Liver (tissue), 9 donors: ENCODE results near the gene RLBP1. TPM values are rescaled to one million over a fixed set of nuclear protein-coding genes. Genes with fewer than 3 reads are reported as not detected.
A peak's percentile ranks its signal among the peaks of the same experiment; 100 is the strongest.

Experiments used
- DNase-seq: peaks from one replicate; pipeline ENCODE4 v3.0.0-alpha.2; 2017; ENCODE audit warnings: low spot score
- H3K27ac ChIP-seq, 2 donors: one replicate each; pipeline ENCODE4 v1.7.0; 2013; ENCODE audit warnings: inconsistent platforms in 2 of 2, low read length in 2 of 2, control low read depth in 1 of 2, low read depth in 1 of 2, mild to moderate bottlenecking in 1 of 2
- H3K27me3 ChIP-seq, 4 donors: one replicate each; pipeline versions ENCODE4 v1.6.1 to v1.7.0; 2013; ENCODE audit warnings: low read length in 3 of 4, inconsistent platforms in 1 of 4, mild to moderate bottlenecking in 1 of 4, moderate library complexity in 1 of 4; ENCODE audit not compliant: control insufficient read depth in 4 of 4, insufficient read depth in 4 of 4
- H3K36me3 ChIP-seq, 4 donors: one replicate each; pipeline versions ENCODE4 v1.6.1 to v1.7.0; 2013; ENCODE audit warnings: low read length in 3 of 4, mild to moderate bottlenecking in 3 of 4, low read depth in 1 of 4, moderate library complexity in 1 of 4; ENCODE audit not compliant: control insufficient read depth in 4 of 4, insufficient read depth in 3 of 4
- H3K4me1 ChIP-seq, 4 donors: one replicate each; pipeline versions ENCODE4 v1.6.1 to v1.7.0; 2013; ENCODE audit warnings: low read length in 3 of 4, mild to moderate bottlenecking in 3 of 4, moderate library complexity in 1 of 4; ENCODE audit not compliant: control insufficient read depth in 4 of 4, insufficient read depth in 4 of 4
- H3K4me3 ChIP-seq, 3 donors: one replicate each; pipeline versions ENCODE4 v1.6.1 to v1.7.0; 2013; ENCODE audit warnings: low read length in 3 of 3, control low read depth in 1 of 3, low read depth in 1 of 3, mild to moderate bottlenecking in 1 of 3
- H3K9ac ChIP-seq, 2 donors: one replicate each; pipeline ENCODE4 v1.7.0; 2013; ENCODE audit warnings: low read length in 2 of 2, mild to moderate bottlenecking in 2 of 2, moderate library complexity in 2 of 2, control low read depth in 1 of 2, low read depth in 1 of 2
- H3K9me3 ChIP-seq, 4 donors: one replicate each; pipeline versions ENCODE4 v1.6.1 to v1.7.0; 2013; ENCODE audit warnings: low read length in 3 of 4; ENCODE audit not compliant: control insufficient read depth in 4 of 4
- ATF3 ChIP-seq: IDR thresholded peaks from 2 replicates; pipeline ENCODE4 v1.6.1; 2016; ENCODE audit warnings: antibody characterized with exemption
- CTCF ChIP-seq: fragments of 150-350 bp; IDR thresholded peaks from 2 replicates; pipeline ENCODE4 v1.5.1; 2017; ENCODE audit warnings: improper control_type of control experiment, low read depth, low read length; ENCODE audit not compliant: missing input control
- EGR1 ChIP-seq, 2 donors: IDR thresholded peaks; 2 replicates each; pipeline ENCODE4 v1.6.1; 2016 to 2018; ENCODE audit warnings: antibody characterized with exemption in 2 of 2, low read depth in 2 of 2
- FOXA1 ChIP-seq: IDR thresholded peaks from 2 replicates; pipeline ENCODE4 v1.6.1; 2016; ENCODE audit warnings: antibody characterized with exemption
- FOXA2 ChIP-seq: IDR thresholded peaks from 2 replicates; pipeline ENCODE4 v1.6.1; 2016; ENCODE audit warnings: antibody characterized with exemption
- GABPA ChIP-seq, 2 donors: IDR thresholded peaks in 1 of 2; conservative IDR thresholded peaks in 1 of 2; 2 replicates each; pipeline ENCODE4 v1.6.1; 2016; ENCODE audit warnings: antibody characterized with exemption in 2 of 2, mild to moderate bottlenecking in 1 of 2, moderate library complexity in 1 of 2
- HNF4A ChIP-seq, 2 donors: conservative IDR thresholded peaks; 2 replicates each; pipeline ENCODE4 v1.6.1; 2016; ENCODE audit warnings: antibody characterized with exemption in 2 of 2, mild to moderate bottlenecking in 2 of 2
- HNF4G ChIP-seq: IDR thresholded peaks from 2 replicates; pipeline ENCODE4 v1.6.1; 2016; ENCODE audit warnings: antibody characterized with exemption
- JUND ChIP-seq, 2 donors: IDR thresholded peaks; 2 replicates each; pipeline ENCODE4 v1.6.1; 2016; ENCODE audit warnings: antibody characterized with exemption in 2 of 2
- MAX ChIP-seq: IDR thresholded peaks from 2 replicates; pipeline ENCODE4 v1.6.1; 2016; ENCODE audit warnings: antibody characterized with exemption
- NR2F2 ChIP-seq: IDR thresholded peaks from 2 replicates; pipeline ENCODE4 v1.6.1; 2016; ENCODE audit warnings: antibody characterized with exemption
- RAD21 ChIP-seq, 2 donors: IDR thresholded peaks; 2 replicates each; pipeline ENCODE4 v1.6.1; 2016; ENCODE audit warnings: antibody characterized with exemption in 2 of 2, mild to moderate bottlenecking in 2 of 2
- REST ChIP-seq: IDR thresholded peaks from 2 replicates; pipeline ENCODE4 v1.6.1; 2016; ENCODE audit warnings: antibody characterized with exemption, mild to moderate bottlenecking
- RXRA ChIP-seq, 2 donors: IDR thresholded peaks; 2 replicates each; pipeline ENCODE4 v1.6.1; 2017 to 2018; ENCODE audit warnings: antibody characterized with exemption in 2 of 2, mild to moderate bottlenecking in 1 of 2
- SP1 ChIP-seq: IDR thresholded peaks from 2 replicates; pipeline ENCODE4 v1.6.1; 2018; ENCODE audit warnings: antibody characterized with exemption, mild to moderate bottlenecking
- TAF1 ChIP-seq: conservative IDR thresholded peaks from 2 replicates; pipeline ENCODE4 v1.6.1; 2016; ENCODE audit warnings: antibody characterized with exemption, mild to moderate bottlenecking
- YY1 ChIP-seq: IDR thresholded peaks from 2 replicates; pipeline ENCODE4 v1.6.1; 2016; ENCODE audit warnings: antibody characterized with exemption, mild to moderate bottlenecking
- ZBTB33 ChIP-seq: IDR thresholded peaks from 2 replicates; pipeline ENCODE4 v1.6.1; 2016; ENCODE audit warnings: antibody characterized with exemption
- WGBS: extraction: QIAGEN DNeasy Blood & Tissue Kit; methylation state at CpG from one replicate; pipeline ENCODE4 v1.1.7; 2013; 5-methylcytosine and 5-hydroxymethylcytosine counted together
- polyA plus RNA-seq, 2 donors: library from polyadenylated mRNA; stranded (reverse) in 1 of 2; unstranded in 1 of 2; fragments of 200-250 nt in 1 of 2; fragments of >200 nt in 1 of 2; fragmentation: Nextera tagmentation in 1 of 2; extraction: Ambion mirVana in 1 of 2; gene quantifications; one replicate each; pipeline versions ENCODE4 v1.2.1 to v1.2.3, GENCODE V29; 2013 to 2015
- total RNA-seq, 2 donors: library from RNA; depleted of rRNA; stranded (reverse); fragments of >200 nt; gene quantifications; one replicate each; pipeline ENCODE4 v1.2.3, GENCODE V29; 2014
- donor health status: healthy.
- donor health status: healthy.
- donor health status: healthy.
- donor health status: healthy.
- donor health status: healthy.

RLBP1 gene
- total and polyA plus RNA-seq, 4 donors: 0.17 TPM; not detected in 3

GRCh38 chr15:89243691-89244573 is 22.6 kb upstream of the RLBP1 start, which contains the start of gene FANCI:
Gene FANCI (plus strand): TSS chr15:89243979. CDS start chr15:89247648, 3,669 bp downstream.
- Histone ChIP-seq H3K27me3 (no peaks in the 10 kb centered on the region), H3K9ac (peak within 1 kb of the TSS; percentile 88 to 91), H3K4me1 (peaks cover 0 to 16% (median 12%) of the 10 kb centered on the region in 4 donors), H3K27ac (peak within 1 kb of the TSS; percentile 86), H3K4me3 (peak within 1 kb of the TSS; percentile 59 to 97 (median 75)), H3K9me3 (no peaks in the 10 kb centered on the region), H3K36me3 (no peaks in the 10 kb centered on the region)
- under 1% methylated on average over 69 of the region's 69 CpGs for WGBS
- TF ChIP-seq RAD21 (IDR thresholded peaks at IDR 0.05) (peak; percentile 64 to 68), RXRA (IDR thresholded peaks at IDR 0.05) (peak in 1 of 2 donors; percentile 51), MAX (peak; percentile 94), ZBTB33 (no peak), JUND (IDR thresholded peaks at IDR 0.05) (no peak), CTCF (peak; percentile 23), GABPA (IDR thresholded peaks at IDR 0.05 in 1 of 2, conservative IDR thresholded peaks at IDR 0.05 in 1 of 2) (peak; percentile 89 to 97), ATF3 (no peak), HNF4G (no peak), FOXA2 (no peak), TAF1 (peak; percentile 51), HNF4A (conservative IDR thresholded peaks at IDR 0.05) (no peak), REST (no peak), YY1 (peak; percentile 72), SP1 (peak; percentile 63), FOXA1 (no peak), NR2F2 (no peak), EGR1 (IDR thresholded peaks at IDR 0.05; ENCODE audit: low read depth in 2 of 2) (peak; percentile 54 to 77)
- DNase-seq: peak; percentile 97
